Ectodermal cell (in vitro differentiated cells): ENCODE results near the gene TMEM127.

Experiments used
- H3K27ac ChIP-seq: 2 replicates; pipeline ENCODE4 v1.7.0; 2013; ENCODE audit warnings: mild to moderate bottlenecking, low read depth, low read length; ENCODE audit not compliant: insufficient read depth, poor library complexity, severe bottlenecking
- H3K27me3 ChIP-seq: 2 replicates; pipeline ENCODE4 v1.7.0; 2013; ENCODE audit warnings: mild to moderate bottlenecking, low read length; ENCODE audit not compliant: insufficient read depth, control insufficient read depth, poor library complexity, severe bottlenecking
- H3K36me3 ChIP-seq: one replicate; pipeline ENCODE4 v1.7.0; 2013; ENCODE audit warnings: low read length; ENCODE audit not compliant: control insufficient read depth, insufficient read depth
- H3K4me1 ChIP-seq: one replicate; pipeline ENCODE4 v1.7.0; 2013; ENCODE audit warnings: low read length; ENCODE audit not compliant: control insufficient read depth, insufficient read depth
- H3K4me3 ChIP-seq: 2 replicates; pipeline ENCODE4 v1.7.0; 2013; ENCODE audit warnings: low read depth, low read length, control low read depth; ENCODE audit not compliant: insufficient read depth
- H3K9me3 ChIP-seq: 2 replicates; pipeline ENCODE4 v1.7.0; 2013; ENCODE audit warnings: mild to moderate bottlenecking, low read length, moderate library complexity; ENCODE audit not compliant: control insufficient read depth
- WGBS, 2 experiments: methylation state at CpG; one replicate each; pipeline ENCODE4 v1.1.7; 2013; ENCODE audit warnings: missing lambda C conversion rate in 2 of 2; 5-methylcytosine and 5-hydroxymethylcytosine counted together

TMEM127 gene

DNA sequence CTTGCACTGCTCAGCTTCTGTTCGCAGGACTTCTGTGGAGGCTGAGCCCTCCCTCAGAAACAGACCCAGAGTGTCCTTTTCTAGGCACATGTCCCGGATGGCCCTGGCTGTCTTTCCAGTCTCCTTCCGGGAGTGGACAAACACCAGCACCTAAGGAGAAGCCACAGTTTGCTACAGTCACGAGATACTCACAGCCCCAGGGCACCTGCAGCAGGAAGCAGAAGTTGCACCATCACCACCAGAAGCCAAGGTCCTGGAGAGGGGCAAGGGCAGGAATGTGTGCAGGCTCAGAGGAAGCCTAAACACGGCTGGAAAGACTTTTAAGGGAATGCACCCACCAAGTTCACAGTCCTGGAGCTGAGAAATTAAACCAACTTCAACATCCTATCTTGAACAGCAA, 26.0 kb upstream of the TMEM127 start:
- no peaks in the 10 kb centered on the region for H3K27me3 ChIP-seq
- H3K36me3 ChIP-seq = peaks cover 89% of the 10 kb centered on the region
- no peak overlapping the region for H3K27ac ChIP-seq
- no peaks in the 10 kb centered on the region for H3K4me1 ChIP-seq
- no peak overlapping the region for H3K4me3 ChIP-seq
- WGBS, 2 experiments = 92 to 96% methylated on average over 5 of the region's 5 CpGs
- no peaks in the 10 kb centered on the region for H3K9me3 ChIP-seq

DNA sequence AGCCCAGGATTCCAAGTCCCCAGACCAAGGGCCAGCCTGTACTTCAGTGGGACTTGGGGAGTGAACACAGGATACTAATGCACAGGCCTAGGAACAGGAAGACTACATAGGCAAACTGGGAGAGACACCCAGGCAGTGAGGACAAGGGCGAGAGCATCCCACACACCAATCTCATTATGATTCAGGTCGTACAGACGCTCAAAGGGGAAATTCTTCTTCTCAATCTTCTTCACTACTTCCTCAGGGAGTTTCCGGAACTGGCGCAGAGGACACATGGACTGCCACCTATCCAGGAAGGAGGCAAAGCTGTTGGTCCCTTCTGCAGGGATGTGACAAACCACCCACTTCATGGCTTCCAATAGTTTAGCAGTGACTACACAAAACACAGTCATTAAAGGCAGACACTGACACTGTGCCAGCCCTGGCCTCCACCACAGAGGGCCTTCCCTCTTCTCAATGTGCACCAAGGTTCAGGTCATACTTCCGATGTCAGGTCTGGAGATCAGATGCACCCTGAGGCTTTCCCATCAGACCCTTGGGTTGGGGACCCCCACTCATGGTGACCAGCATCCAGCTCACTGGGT, 21.6 kb upstream of the TMEM127 start:
- Histone ChIP-seq H3K27ac (no peak overlapping the region), H3K4me3 (no peak overlapping the region), H3K27me3 (no peaks in the 10 kb centered on the region), H3K4me1 (no peaks in the 10 kb centered on the region), H3K9me3 (no peaks in the 10 kb centered on the region), H3K36me3 (peaks cover 94% of the 10 kb centered on the region)
- 95 to 100% methylated on average over 6 of the region's 6 CpGs for WGBS, 2 experiments

DNA sequence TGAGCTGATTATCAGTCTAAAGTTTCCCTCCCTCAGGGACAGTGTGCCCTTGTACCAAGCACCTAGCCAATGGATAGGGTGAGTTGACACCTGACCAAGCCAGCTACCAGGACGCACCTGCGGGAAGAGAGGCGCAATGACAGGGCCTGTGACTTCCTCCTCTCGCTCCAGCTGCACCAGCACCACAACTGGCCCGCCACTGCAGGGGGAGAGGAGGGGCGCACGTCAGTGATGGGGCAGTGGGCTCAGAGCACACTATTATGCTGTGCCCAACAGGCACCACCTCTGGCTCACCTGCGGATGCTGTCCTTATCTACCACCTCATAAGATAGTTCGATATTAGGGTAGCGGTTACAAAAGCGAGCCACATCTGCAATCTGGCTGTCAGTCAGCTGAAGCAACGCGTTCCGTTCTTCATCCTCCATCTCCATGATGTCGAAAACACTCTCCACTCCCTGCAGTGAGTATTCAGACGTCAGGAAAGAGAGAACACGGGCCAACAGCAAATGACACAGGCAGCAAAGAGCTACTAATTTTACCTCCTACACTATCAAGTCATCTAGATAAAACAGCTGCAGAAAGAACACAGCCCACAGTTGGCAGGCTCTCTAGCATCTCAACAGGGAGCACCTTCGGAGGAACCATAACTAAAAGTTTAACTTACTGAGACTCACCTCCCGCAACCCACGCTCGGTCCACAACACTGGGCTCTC, 11.1 kb upstream of the TMEM127 start:
- no peaks in the 10 kb centered on the region for H3K9me3 ChIP-seq
- WGBS, 2 experiments = 95 to 96% methylated on average over 21 of the region's 21 CpGs
- peaks cover 60% of the 10 kb centered on the region for H3K36me3 ChIP-seq
- no peak overlapping the region for H3K4me3 ChIP-seq
- no peaks in the 10 kb centered on the region for H3K4me1 ChIP-seq
- H3K27me3 ChIP-seq = no peaks in the 10 kb centered on the region
- H3K27ac ChIP-seq = no peak overlapping the region

DNA sequence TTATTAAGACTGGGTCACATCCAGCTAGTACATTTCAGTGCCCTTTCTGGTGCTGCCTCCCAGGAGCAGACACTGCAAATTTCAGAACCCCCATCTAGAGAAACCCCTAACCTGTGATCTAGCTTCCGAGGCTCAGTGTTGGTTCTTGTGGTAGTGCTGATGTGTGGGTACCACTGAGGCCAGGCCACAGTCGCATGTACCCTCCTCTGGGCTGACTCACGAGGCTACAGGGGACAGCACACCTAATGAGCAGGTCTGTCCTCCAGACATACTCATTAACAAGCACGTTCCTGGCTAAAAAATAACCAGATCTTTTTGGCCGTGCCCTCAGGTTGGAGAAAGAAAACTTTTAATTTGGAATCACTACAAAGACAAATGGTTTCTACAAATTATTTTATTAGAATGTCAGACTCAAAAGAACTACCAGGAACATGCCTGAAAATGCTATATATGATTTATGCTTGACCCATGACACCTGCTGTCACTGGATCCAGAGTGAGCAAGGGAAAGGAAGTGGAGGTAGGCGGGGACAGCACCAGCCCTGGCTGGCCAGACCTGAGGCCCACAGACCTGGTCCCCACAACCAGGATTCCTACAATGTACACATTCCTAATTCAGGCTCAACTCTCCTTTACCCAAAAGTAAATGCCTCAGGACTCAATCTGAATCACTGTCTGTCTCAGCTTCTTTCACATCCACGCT, 8.7 kb upstream of the TMEM127 start:
- WGBS, 2 experiments = 89 to 93% methylated on average over 7 of the region's 7 CpGs
- H3K36me3 ChIP-seq = peaks cover 62% of the 10 kb centered on the region

DNA sequence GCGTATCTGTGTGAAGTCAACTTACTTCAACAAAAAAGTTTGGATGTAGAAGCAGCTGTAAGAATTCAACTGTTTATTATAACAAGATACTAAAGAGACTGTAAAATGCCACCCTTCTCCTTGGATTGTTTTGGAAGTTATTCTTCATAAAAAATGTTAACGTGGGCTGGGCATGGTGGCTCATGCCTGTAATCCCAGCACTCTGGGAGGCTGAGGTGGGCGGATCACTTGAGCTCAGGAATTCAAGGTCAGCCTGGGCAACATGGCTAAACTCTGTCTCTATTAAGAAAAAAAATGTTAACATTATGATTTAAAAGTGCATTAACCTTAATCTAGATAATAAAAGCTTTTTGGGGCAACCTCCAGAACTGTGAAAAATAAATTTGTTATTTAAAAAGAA, 8.0 kb upstream of the TMEM127 start:
- Histone ChIP-seq H3K27ac (no peak overlapping the region), H3K36me3 (peaks cover 62% of the 10 kb centered on the region)
- WGBS, 2 experiments = 94 to 98% methylated on average over 2 to 3 of the region's 3 CpGs

More for the DNA sequence above, 8.7 kb upstream of the TMEM127 start:
- H3K9me3 ChIP-seq = no peaks in the 10 kb centered on the region
- H3K27me3 ChIP-seq = no peaks in the 10 kb centered on the region
- no peak overlapping the region for H3K4me3 ChIP-seq
- no peak overlapping the region for H3K27ac ChIP-seq
- no peaks in the 10 kb centered on the region for H3K4me1 ChIP-seq

DNA sequence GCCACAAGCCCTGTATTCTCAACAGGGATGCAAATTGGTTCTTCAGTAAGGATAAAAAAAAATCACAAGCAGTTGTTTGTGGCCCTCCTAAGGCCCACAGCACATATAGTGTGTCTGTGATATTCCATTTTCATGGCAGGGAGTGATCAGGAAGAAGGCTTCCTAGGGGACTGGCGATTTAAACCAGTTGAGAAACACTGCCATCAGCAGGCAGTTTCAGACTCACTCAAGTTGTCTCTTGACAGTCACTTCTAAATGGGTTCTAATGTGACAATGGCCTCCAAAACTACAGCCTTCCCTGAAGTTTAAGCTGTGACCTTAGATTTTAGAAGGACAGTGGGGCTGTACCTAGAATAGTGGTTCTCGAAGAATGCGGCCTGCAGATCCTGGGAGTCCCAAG, 6.2 kb upstream of the TMEM127 start:
- H3K9me3 ChIP-seq = no peaks in the 10 kb centered on the region
- WGBS, 2 experiments = 94% methylated on average over 3 of the region's 3 CpGs
- H3K27ac ChIP-seq = no peak overlapping the region
- H3K4me3 ChIP-seq = no peak overlapping the region
- no peaks in the 10 kb centered on the region for H3K4me1 ChIP-seq
- no peaks in the 10 kb centered on the region for H3K27me3 ChIP-seq
- H3K36me3 ChIP-seq = peaks cover 44% of the 10 kb centered on the region

More for the DNA sequence above, 8.0 kb upstream of the TMEM127 start:
- Histone ChIP-seq H3K27me3 (no peaks in the 10 kb centered on the region), H3K9me3 (no peaks in the 10 kb centered on the region), H3K4me1 (no peaks in the 10 kb centered on the region), H3K4me3 (no peak overlapping the region)

DNA sequence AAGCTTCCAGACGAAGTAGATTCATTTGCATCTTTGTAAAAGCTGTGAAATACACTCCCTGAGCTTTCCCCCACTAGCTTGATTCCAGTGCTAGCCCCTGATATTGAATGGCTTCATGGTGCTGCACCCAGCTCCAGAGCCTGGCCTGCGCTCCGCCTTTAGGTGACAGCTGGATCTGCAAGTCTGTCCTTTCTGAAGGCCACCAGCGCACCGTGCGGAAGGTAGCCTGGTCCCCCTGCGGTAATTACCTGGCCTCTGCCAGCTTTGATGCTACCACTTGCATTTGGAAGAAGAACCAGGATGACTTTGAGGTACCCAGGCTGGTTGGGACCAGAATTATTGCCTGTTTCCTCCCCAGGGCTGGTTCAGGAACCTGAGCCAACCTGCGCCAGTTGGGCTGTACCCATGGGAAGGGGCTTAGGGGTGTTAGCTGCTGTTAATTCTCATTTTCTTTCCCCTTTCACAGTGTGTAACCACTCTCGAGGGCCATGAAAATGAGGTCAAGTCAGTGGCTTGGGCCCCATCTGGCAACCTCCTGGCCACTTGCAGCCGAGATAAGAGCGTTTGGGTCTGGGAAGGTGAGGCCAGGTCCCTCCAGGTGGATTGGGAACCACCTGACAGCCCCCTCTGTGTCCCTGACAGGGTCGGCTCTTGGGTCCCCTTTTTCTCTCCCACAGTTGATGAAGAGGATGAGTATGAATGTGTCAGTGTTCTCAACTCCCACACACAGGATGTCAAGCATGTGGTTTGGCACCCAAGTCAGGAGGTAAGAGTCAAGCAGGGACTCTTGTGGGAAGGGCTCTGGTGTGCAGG, 1.6 kb upstream of the TMEM127 start:
- H3K4me3 ChIP-seq = peak overlapping the region; percentile 97
- H3K4me1 ChIP-seq = peaks cover 7% of the 10 kb centered on the region
- no peaks in the 10 kb centered on the region for H3K27me3 ChIP-seq
- WGBS, 2 experiments = 80 to 82% methylated on average over 12 of the region's 12 CpGs
- H3K9me3 ChIP-seq = no peaks in the 10 kb centered on the region
- peaks cover 20% of the 10 kb centered on the region for H3K36me3 ChIP-seq
- no peak overlapping the region for H3K27ac ChIP-seq

DNA sequence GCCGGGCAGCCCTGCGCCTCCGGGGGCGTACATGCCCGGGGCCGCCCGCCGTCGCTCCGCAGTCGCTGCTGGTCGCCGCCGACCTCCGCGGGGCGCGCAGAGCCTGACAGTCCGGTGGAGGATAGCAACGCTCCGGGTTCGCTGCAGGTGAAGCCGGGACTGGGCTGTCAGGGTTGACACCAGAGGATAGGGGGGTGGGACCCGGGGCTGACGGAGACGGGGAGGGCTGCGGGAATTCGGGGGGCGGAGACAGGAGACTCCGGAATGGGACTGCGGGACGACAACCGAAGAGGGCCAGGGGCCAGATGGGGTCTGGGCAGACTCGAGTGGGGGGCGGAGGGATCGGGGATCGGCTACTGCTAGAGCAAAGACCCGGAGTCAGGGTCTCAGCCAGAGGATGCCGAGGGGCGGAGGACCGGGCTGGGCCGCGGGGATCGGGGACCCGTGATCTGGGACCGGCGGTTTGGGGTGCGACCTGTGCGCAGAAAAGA, 403 bp downstream of the TMEM127 start:
- Histone ChIP-seq H3K27ac (peak overlapping the region; percentile 67), H3K9me3 (no peaks in the 10 kb centered on the region)
- WGBS, 2 experiments = 1% methylated on average over 49 of the region's 49 CpGs

DNA sequence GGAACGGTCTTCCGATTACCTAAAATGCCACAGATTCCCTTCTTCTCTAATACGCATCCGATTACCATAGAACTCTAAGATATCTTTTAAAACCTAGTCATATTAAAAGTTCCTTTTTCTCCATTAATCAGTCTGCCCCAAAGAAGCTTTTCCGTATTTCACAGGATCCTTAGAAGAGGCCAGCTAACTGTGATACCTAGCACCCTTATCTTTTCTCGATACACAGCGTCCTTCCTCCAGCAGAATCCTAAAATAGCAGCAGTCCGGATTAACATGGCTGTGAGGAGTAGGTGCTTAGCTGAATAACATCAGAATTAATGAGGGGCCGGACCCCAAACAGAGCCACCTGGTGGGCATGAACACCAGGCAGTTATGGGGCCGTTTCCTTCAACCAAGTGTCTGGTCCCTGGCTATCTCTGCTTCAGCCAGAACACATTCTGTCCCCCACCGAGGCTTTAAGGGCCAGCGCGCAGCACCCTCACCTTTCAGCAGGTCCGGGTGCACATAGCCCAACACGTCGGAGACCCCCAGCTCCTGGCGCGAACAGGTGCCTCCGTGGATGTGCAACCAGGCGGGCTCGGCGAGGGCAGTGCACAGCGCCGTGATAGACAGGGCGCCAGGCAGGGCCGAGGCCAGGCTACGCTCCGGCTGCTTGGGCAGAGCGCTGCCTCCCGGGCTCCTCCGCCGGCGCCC, 995 bp downstream of the TMEM127 start:
- H3K4me1 ChIP-seq = peaks cover 7% of the 10 kb centered on the region
- H3K27me3 ChIP-seq = no peaks in the 10 kb centered on the region
- WGBS, 2 experiments = 25 to 27% methylated on average over 33 of the region's 33 CpGs
- no peaks in the 10 kb centered on the region for H3K9me3 ChIP-seq
- H3K36me3 ChIP-seq = peaks cover 14% of the 10 kb centered on the region
- H3K27ac ChIP-seq = no peak overlapping the region
- H3K4me3 ChIP-seq = peak overlapping the region; percentile 97

More for the DNA sequence above, 403 bp downstream of the TMEM127 start:
- Histone ChIP-seq H3K4me3 (peak overlapping the region; percentile 97), H3K27me3 (no peaks in the 10 kb centered on the region), H3K36me3 (peaks cover 8% of the 10 kb centered on the region), H3K4me1 (peaks cover 7% of the 10 kb centered on the region)
